Measurements from ENCODE around the gene FOXL2NB.

DNA sequence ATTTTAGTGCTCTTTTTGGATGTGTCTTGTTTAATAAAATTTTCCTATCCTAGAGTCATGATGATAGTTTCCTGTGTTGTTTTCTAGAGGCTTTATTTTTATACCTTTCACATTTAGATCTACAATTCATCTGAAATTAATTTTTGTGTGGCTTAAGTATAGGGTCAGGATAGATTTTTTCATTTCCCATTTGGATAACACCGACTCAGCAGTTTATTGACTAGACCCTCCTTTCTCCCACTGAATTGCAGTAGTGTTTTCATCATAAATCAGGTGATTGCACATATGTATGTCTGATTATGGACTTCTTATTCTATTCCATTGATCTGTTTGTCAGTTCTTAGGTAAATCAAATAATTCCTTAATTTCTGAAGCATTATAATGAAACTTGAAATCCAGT lies 48.7 kb downstream of the FOXL2NB start:
- TF ChIP-seq, protein P1, sequence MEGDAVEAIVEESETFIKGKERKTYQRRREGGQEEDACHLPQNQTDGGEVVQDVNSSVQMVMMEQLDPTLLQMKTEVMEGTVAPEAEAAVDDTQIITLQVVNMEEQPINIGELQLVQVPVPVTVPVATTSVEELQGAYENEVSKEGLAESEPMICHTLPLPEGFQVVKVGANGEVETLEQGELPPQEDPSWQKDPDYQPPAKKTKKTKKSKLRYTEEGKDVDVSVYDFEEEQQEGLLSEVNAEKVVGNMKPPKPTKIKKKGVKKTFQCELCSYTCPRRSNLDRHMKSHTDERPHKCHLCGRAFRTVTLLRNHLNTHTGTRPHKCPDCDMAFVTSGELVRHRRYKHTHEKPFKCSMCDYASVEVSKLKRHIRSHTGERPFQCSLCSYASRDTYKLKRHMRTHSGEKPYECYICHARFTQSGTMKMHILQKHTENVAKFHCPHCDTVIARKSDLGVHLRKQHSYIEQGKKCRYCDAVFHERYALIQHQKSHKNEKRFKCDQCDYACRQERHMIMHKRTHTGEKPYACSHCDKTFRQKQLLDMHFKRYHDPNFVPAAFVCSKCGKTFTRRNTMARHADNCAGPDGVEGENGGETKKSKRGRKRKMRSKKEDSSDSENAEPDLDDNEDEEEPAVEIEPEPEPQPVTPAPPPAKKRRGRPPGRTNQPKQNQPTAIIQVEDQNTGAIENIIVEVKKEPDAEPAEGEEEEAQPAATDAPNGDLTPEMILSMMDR (IDR thresholded peaks at IDR 0.05): no peak
- no peak for TF ChIP-seq POLR2A (IDR thresholded peaks at IDR 0.05)

Measured in uterus (tissue), 2 donors.